GM12801 (cell line): Measurements from ENCODE around the gene TMEM184C.

Experiments used
- CTCF ChIP-seq: IDR thresholded peaks from one replicate; pipeline ENCODE4 v1.5.1; 2011; ENCODE audit warnings: control low read depth; ENCODE audit not compliant: insufficient read length; ENCODE audit errors: extremely low read depth

The TMEM184C gene

GRCh38 chr4:147625733-147626132, 8.5 kb downstream of the TMEM184C start:
- no peak for TF ChIP-seq CTCF

- no peak for TF ChIP-seq CTCF
These were observed 9.7 kb downstream of the TMEM184C start for GRCh38 chr4:147626903-147627302.

- no peak for TF ChIP-seq CTCF
These were observed 11.2 kb downstream of the TMEM184C start for GRCh38 chr4:147628415-147628814.

GRCh38 chr4:147629783-147630730, 12.9 kb downstream of the TMEM184C start:
- no peak for TF ChIP-seq CTCF

- TF ChIP-seq CTCF: no peak
These were observed 15.9 kb downstream of the TMEM184C start for GRCh38 chr4:147633113-147633512.

- TF ChIP-seq CTCF: no peak
These were observed 16.4 kb downstream of the TMEM184C start for GRCh38 chr4:147633643-147634042.

- no peak for TF ChIP-seq CTCF
These were observed 18.2 kb downstream of the TMEM184C start for GRCh38 chr4:147635348-147635747.
